ENCODE results near the gene PPP1R18. TPM values are rescaled to one million over a fixed set of nuclear protein-coding genes. Genes with fewer than 3 reads are reported as not detected.

Gene PPP1R18
- total and polyA plus RNA-seq, 7 experiments from 2014 or later: 60.9 to 262 (median 92.8) TPM

GRCh38 chr6:30721198-30722024 is 35.0 kb upstream of the PPP1R18 start:
- no peaks in the 10 kb centered on the region for H3K27me3 Mint-ChIP-seq
- Histone ChIP-seq H3K4me1 (ENCODE audit: control insufficient read depth in 2 of 2, insufficient read depth in 2 of 2, low read length in 2 of 2) (peaks cover 24 to 36% of the 10 kb centered on the region in 2 donors), H3K36me3 (ENCODE audit: control insufficient read depth in 2 of 3, insufficient read depth in 3 of 3, low read length in 3 of 3) (peaks cover 8 to 38% (median 13%) of the 10 kb centered on the region in 3 experiments), H3K9me3 (ENCODE audit: control insufficient read depth in 2 of 3, low read length in 3 of 3) (no peaks in the 10 kb centered on the region), H3K27ac (ENCODE audit: low read depth, low read length) (peak overlapping the region; percentile 93), H3K27me3 (ENCODE audit: control insufficient read depth in 2 of 2, insufficient read depth in 2 of 2, low read length in 2 of 2) (no peaks in the 10 kb centered on the region), H3K4me3 (ENCODE audit: low read length) (peak overlapping the region; percentile 97)
- peaks cover 0 to 7% (median 0%) of the 10 kb centered on the region in 11 donors for H3K9me3 Mint-ChIP-seq
- peak overlapping the region; percentile 90 to 100 (median 97) for H3K4me3 Mint-ChIP-seq
- peaks cover 7 to 53% (median 13%) of the 10 kb centered on the region in 5 donors for H3K36me3 Mint-ChIP-seq
- ATAC-seq (peak; percentile 69), DNase-seq (peak; percentile 92 to 99 (median 96))
- H3K27ac Mint-ChIP-seq: peak overlapping the region; percentile 90 to 98 (median 96)
- POLR2A ChIA-PET: interaction anchor here (0.5 to 17.4 kb wide), 19 partner anchors 9 to 238 kb away, joined by 3 to 499 read pairs (median 5); partner anchors contain the start of genes DHX16, MRPS18B, PPP1R10 and PRR3
- peaks cover 44 to 68% (median 63%) of the 10 kb centered on the region in 7 donors for H3K4me1 Mint-ChIP-seq
- CTCF ChIA-PET: interaction anchor here (0.7 to 10.2 kb wide), 20 partner anchors 11 to 268 kb away, joined by 3 to 304 read pairs (median 7); partner anchors contain the start of genes DHX16, FLOT1, MRPS18B and NRM
- intact Hi-C loops (cut with micrococcal nuclease): loop anchor here (1.0 to 10.0 kb wide), 14 partner anchors 9 to 899 kb away; partner anchors contain the start of genes ABCF1 (in 1 of the 2), ATAT1 (in 1 of the 2), C6orf136 (in 1 of the 2) and GTF2H4 (in 1 of the 2)

- Histone ChIP-seq H3K9me3 (ENCODE audit: control insufficient read depth in 2 of 3, low read length in 3 of 3) (no peaks in the 10 kb centered on the region), H3K4me3 (ENCODE audit: low read length) (peak overlapping the region; percentile 97), H3K27me3 (ENCODE audit: control insufficient read depth in 2 of 2, insufficient read depth in 2 of 2, low read length in 2 of 2) (no peaks in the 10 kb centered on the region), H3K27ac (ENCODE audit: low read depth, low read length) (peak overlapping the region; percentile 93), H3K36me3 (ENCODE audit: control insufficient read depth in 2 of 3, insufficient read depth in 3 of 3, low read length in 3 of 3) (peaks cover 8 to 35% (median 13%) of the 10 kb centered on the region in 3 experiments), H3K4me1 (ENCODE audit: control insufficient read depth in 2 of 2, insufficient read depth in 2 of 2, low read length in 2 of 2) (peaks cover 26 to 39% of the 10 kb centered on the region in 2 donors)
- CTCF ChIA-PET: interaction anchor here (0.8 to 10.2 kb wide), 10 partner anchors 12 to 237 kb away, joined by 3 to 304 read pairs (median 15); partner anchors contain the start of genes DHX16 and NRM
- peak overlapping the region; percentile 90 to 98 (median 96) for H3K27ac Mint-ChIP-seq
- ATAC-seq (no peak), DNase-seq (peak in 6 of 9 donors; percentile 32 to 73 (median 49))
- peak overlapping the region; percentile 90 to 100 (median 97) for H3K4me3 Mint-ChIP-seq
- H3K36me3 Mint-ChIP-seq: peaks cover 7 to 57% (median 13%) of the 10 kb centered on the region in 5 donors
- POLR2A ChIA-PET: interaction anchor here (1.0 to 17.4 kb wide), 10 partner anchors 10 to 212 kb away, joined by 3 to 499 read pairs (median 10); partner anchors contain the start of genes DHX16, MRPS18B, PPP1R10 and PRR3
- peaks cover 0 to 7% (median 0%) of the 10 kb centered on the region in 11 donors for H3K9me3 Mint-ChIP-seq
- intact Hi-C loops (cut with micrococcal nuclease): loop anchor here (1.0 to 10.0 kb wide), 12 partner anchors 38 to 900 kb away; partner anchors contain the start of genes ABCF1 (in 1 of the 2), C6orf136 (in 1 of the 2), GNL1 (in 1 of the 2) and GTF2H4 (in 1 of the 2)
- peaks cover 47 to 74% (median 68%) of the 10 kb centered on the region in 7 donors for H3K4me1 Mint-ChIP-seq
- no peaks in the 10 kb centered on the region for H3K27me3 Mint-ChIP-seq
Observed at GRCh38 chr6:30720738-30721197, 34.3 kb upstream of the PPP1R18 start.

GRCh38 chr6:30719791-30720737 is 33.6 kb upstream of the PPP1R18 start, which contains the start of gene TUBB:
Gene TUBB (plus strand): TSS chr6:30720352. CDS start chr6:30720507, 155 bp downstream.
- peaks cover 8 to 28% (median 11%) of the 10 kb centered on the region in 3 experiments for H3K36me3 ChIP-seq (ENCODE audit: control insufficient read depth in 2 of 3, insufficient read depth in 3 of 3, low read length in 3 of 3)
- H3K4me3 ChIP-seq (ENCODE audit: low read length): peak within 1 kb of the TSS; percentile 97
- H3K27ac ChIP-seq (ENCODE audit: low read depth, low read length): peak within 1 kb of the TSS; percentile 93
- H3K27me3 ChIP-seq (ENCODE audit: control insufficient read depth in 2 of 2, insufficient read depth in 2 of 2, low read length in 2 of 2): no peaks in the 10 kb centered on the region
- Mint-ChIP-seq H3K36me3 (peaks cover 5 to 59% (median 13%) of the 10 kb centered on the region in 5 donors), H3K27ac (peak within 1 kb of the TSS; percentile 90 to 98 (median 96)), H3K9me3 (peaks cover 0 to 7% (median 0%) of the 10 kb centered on the region in 11 donors), H3K4me1 (peaks cover 45 to 76% (median 67%) of the 10 kb centered on the region in 7 donors), H3K4me3 (peak within 1 kb of the TSS; percentile 90 to 100 (median 97)), H3K27me3 (no peaks in the 10 kb centered on the region)
- CTCF ChIA-PET: interaction anchor here (0.8 to 10.2 kb wide), 4 partner anchors 29 to 102 kb away, joined by 3 to 304 read pairs (median 4); partner anchors contain the start of genes DHX16 and NRM
- H3K4me1 ChIP-seq (ENCODE audit: control insufficient read depth in 2 of 2, insufficient read depth in 2 of 2, low read length in 2 of 2): peaks cover 26 to 39% of the 10 kb centered on the region in 2 donors
- ATAC-seq (peak; percentile 69), DNase-seq (peak; percentile 84 to 96 (median 94))
- intact Hi-C loops (cut with micrococcal nuclease): loop anchor here (1.0 to 10.0 kb wide), 11 partner anchors 149 to 998 kb away; partner anchors contain the start of genes ABCF1 (in 1 of the 2), GNL1 (in 1 of the 2), HLA-C (in 1 of the 2) and HLA-E (in 1 of the 2)
- POLR2A ChIA-PET: interaction anchor here (0.8 to 17.4 kb wide), 7 partner anchors 11 to 211 kb away, joined by 3 to 499 read pairs (median 5); partner anchors contain the start of gene DHX16
- H3K9me3 ChIP-seq (ENCODE audit: control insufficient read depth in 2 of 3, low read length in 3 of 3): no peaks in the 10 kb centered on the region

- DNase-seq (no peak), ATAC-seq (no peak)
- Histone ChIP-seq H3K27ac (ENCODE audit: low read depth, low read length) (peak overlapping the region; percentile 93), H3K36me3 (ENCODE audit: control insufficient read depth in 2 of 3, insufficient read depth in 3 of 3, low read length in 3 of 3) (peaks cover 4 to 24% (median 10%) of the 10 kb centered on the region in 3 experiments), H3K4me3 (ENCODE audit: low read length) (peak overlapping the region; percentile 97), H3K27me3 (ENCODE audit: control insufficient read depth in 2 of 2, insufficient read depth in 2 of 2, low read length in 2 of 2) (no peaks in the 10 kb centered on the region), H3K9me3 (ENCODE audit: control insufficient read depth in 2 of 3, low read length in 3 of 3) (no peaks in the 10 kb centered on the region), H3K4me1 (ENCODE audit: control insufficient read depth in 2 of 2, insufficient read depth in 2 of 2, low read length in 2 of 2) (peaks cover 26 to 39% of the 10 kb centered on the region in 2 donors)
- Mint-ChIP-seq H3K9me3 (peaks cover 0 to 7% (median 0%) of the 10 kb centered on the region in 11 donors), H3K36me3 (peaks cover 6 to 58% (median 18%) of the 10 kb centered on the region in 5 donors), H3K4me1 (peaks cover 39 to 75% (median 64%) of the 10 kb centered on the region in 7 donors), H3K4me3 (peak overlapping the region; percentile 90 to 100 (median 97)), H3K27ac (peak overlapping the region; percentile 90 to 98 (median 96)), H3K27me3 (no peaks in the 10 kb centered on the region)
- CTCF ChIA-PET: interaction anchor here (0.5 to 10.2 kb wide), 5 partner anchors 38 to 939 kb away, joined by 3 to 304 read pairs (median 4); partner anchors contain the start of gene DHX16
- intact Hi-C loops (cut with micrococcal nuclease): loop anchor here (5.0 kb wide), 3 partner anchors 483 to 997 kb away; partner anchors contain the start of genes HLA-C (in 1 of the 2) and HLA-F (in 1 of the 2)
- POLR2A ChIA-PET: interaction anchor here (0.6 to 17.4 kb wide), 7 partner anchors 15 to 149 kb away, joined by 3 to 499 read pairs (median 4); partner anchors contain the start of genes ABCF1 and DHX16
Observed at GRCh38 chr6:30719356-30719755, 32.9 kb upstream of the PPP1R18 start.
